DMS53 treated with DMSO at 0.1 percent for 48 hours (cell line): ENCODE results near the gene KCNE2.
"Not testable (repeated sequence)": the region's sequence is repeated elsewhere in the genome, so short reads cannot be mapped to it uniquely, and the experiment has no call there.

Source experiments
- DNase-seq: peaks from one replicate; lab custom pipeline; 2025; ENCODE audit not compliant: unreplicated experiment; lab: John Stamatoyannopoulos, UW

The KCNE2 gene

DNA sequence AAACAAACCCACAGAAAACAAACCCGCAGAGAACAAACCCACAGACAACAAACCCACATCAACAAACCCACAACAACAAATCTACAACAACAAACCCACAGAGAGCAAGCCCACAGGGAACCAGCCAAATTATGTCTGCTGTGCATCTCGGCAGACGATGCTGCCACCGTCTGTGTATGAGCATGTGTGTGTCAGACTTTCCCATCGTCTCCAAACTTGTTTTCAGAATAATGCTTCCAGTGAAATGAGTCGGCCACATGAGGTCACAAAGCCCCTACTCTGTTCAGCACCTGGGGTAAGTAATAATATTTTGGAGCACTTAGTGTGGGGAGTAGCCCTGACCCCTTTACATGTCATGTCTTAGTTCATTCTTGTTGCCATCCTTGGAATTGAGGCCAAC is 42.3 kb downstream of the KCNE2 start:
- not testable (repeated sequence) for DNase-seq

DNA sequence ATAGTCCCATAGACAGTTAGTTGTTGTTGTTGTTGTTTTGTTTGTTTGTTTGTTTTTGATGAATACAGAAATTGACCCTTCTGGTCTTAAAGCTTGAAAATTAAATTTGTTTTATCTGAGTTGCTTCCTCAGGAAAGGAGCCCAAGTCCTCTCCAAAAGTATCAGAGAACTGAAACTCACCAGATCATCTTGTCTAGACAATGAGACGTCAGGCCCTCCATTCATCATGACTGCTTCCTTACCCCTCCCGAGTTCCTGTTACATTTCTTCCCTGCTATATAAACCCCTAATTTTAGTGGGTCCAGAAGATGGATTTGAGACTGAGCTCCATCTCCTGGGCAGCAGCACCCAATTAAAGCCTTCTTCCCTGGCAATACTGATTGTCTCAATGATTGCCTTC is 42.9 kb downstream of the KCNE2 start:
- not testable (repeated sequence) for DNase-seq

DNA sequence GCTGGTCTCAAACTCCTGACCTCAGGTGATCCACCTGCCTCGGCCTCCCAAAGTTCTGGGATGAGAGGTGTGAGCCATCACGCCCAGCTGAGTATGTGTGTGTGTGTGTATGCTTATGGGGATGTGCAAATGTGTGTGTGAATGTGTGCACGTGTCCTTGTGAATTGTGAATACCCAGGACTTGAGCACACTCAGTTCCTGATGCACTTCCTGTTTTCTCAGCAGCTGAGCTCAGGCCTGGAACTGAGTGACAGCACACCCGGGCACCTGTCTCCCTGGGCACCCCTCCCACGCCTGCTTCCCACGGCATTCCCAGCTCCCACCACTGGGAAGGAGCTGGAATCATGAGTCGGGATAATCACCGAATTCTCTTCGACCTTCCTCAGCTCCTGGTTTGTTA is 43.5 kb downstream of the KCNE2 start:
- DNase-seq = not testable (repeated sequence)

DNA sequence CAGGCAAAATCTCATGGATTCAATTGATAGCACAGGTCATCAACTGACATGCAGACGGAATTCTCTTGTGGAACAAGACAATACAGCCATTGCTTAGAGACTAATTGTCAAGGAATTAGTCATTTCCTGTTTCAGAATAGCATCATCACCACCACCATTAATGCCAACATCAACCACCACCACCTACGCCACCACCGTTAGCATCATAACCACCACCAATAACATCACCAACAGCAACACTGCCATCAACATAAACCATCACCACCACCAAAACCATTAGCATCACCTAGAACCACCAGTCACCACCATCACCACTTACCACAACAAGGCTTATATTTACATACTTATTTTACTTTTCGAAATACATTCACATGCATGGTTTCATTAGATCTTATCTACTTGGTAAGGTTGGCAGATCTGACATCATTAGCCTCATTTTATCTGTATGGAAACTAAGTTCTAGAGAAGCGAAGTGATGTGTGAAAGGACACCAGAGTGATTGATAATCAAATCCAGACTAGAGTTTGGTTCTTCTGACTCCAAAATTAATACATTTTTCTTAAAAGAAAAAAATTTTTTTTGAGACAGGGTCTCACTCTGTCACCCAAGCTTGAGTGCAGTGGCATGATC is 53.8 kb downstream of the KCNE2 start:
- not testable (repeated sequence) for DNase-seq
